ENCODE data around the gene EPB41L4A.
"Not testable (repeated sequence)": the region's sequence is repeated elsewhere in the genome, so short reads cannot be mapped to it uniquely, and the experiment has no call there.

The EPB41L4A gene

DNA sequence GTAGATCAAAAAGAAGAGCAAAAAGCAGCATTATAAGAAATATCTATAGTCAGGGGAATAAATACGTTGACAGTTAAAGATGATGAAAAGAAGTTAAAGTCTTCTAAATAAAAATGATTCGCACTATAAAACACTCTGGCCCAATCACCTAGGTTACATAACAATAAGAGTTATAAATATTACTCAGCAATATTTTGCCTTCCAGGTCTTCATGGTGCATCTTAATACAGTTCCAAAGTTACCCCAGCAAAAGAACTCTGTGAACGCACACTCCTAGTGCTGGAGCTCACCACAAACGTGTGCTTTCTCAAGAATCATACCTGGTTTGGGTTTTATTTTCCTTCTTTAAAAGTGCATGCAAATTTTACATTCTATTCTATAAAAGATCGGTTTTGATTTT, 44.7 kb downstream of the EPB41L4A start:
- Histone ChIP-seq H3K27me3 (no peaks in the 10 kb centered on the region), H3K27ac (peak overlapping the region in 1 of 2 donors; percentile 22), H3K4me3 (no peak overlapping the region), H3K4me1 (peaks cover 0 to 29% (median 0%) of the 10 kb centered on the region in 4 donors), H3K36me3 (no peaks in the 10 kb centered on the region), H3K9me3 (no peaks in the 10 kb centered on the region)
- no peak for DNase-seq
- TF ChIP-seq, protein P1, sequence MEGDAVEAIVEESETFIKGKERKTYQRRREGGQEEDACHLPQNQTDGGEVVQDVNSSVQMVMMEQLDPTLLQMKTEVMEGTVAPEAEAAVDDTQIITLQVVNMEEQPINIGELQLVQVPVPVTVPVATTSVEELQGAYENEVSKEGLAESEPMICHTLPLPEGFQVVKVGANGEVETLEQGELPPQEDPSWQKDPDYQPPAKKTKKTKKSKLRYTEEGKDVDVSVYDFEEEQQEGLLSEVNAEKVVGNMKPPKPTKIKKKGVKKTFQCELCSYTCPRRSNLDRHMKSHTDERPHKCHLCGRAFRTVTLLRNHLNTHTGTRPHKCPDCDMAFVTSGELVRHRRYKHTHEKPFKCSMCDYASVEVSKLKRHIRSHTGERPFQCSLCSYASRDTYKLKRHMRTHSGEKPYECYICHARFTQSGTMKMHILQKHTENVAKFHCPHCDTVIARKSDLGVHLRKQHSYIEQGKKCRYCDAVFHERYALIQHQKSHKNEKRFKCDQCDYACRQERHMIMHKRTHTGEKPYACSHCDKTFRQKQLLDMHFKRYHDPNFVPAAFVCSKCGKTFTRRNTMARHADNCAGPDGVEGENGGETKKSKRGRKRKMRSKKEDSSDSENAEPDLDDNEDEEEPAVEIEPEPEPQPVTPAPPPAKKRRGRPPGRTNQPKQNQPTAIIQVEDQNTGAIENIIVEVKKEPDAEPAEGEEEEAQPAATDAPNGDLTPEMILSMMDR (IDR thresholded peaks at IDR 0.05) = no peak
- intact Hi-C loops (cut with DNase I; ENCODE audit: low total_unique reads) = no loop called here

DNA sequence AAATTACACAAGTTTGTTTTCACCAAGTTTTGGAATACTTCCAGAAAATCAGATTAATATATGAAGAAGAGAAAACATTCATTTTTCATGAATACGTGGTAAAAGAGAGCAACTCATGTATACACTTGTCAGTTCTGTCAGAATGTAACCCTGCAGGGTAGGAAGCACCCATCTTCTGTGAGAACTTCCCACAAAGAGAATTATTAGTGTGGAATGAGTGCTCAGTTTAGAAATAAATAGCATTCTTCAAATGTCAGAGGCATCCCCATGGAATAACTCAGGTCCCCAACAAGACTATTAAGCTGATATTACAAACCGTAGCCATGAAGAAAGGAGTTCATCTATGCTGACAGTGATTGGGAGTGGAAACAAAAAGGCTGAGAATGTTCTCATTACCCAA, 45.2 kb downstream of the EPB41L4A start:
- TF ChIP-seq, protein P1 (IDR thresholded peaks at IDR 0.05) = no peak
- H3K36me3 ChIP-seq = no peaks in the 10 kb centered on the region
- no peak for DNase-seq
- intact Hi-C loops (cut with DNase I; ENCODE audit: low total_unique reads) = no loop called here
- no peaks in the 10 kb centered on the region for H3K27me3 ChIP-seq
- no peak overlapping the region for H3K4me3 ChIP-seq
- peaks cover 0 to 29% (median 0%) of the 10 kb centered on the region in 4 donors for H3K4me1 ChIP-seq
- H3K27ac ChIP-seq = no peak overlapping the region
- no peaks in the 10 kb centered on the region for H3K9me3 ChIP-seq

DNA sequence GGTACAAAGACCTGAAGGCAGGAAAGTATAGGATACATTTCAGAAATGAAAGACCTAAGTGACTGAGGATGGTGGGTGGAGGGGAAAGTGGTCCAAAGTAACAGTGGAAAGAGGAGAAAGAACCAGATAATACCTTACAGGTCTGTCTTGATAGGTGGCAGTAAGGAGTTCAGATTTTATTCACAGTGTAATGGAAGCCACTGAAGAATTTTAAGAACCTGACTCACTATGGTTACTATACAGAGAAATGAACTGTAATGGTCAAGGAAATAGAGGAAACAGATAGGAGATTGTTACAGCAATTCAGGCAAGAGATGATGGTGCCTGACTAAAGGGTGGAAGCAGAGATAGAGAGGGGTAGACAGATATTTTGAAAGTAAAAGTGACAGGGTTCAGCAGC, 46.5 kb downstream of the EPB41L4A start:
- no peak for DNase-seq
- Histone ChIP-seq H3K4me1 (peaks cover 0 to 29% (median 0%) of the 10 kb centered on the region in 4 donors), H3K27ac (no peak overlapping the region), H3K27me3 (no peaks in the 10 kb centered on the region), H3K36me3 (no peaks in the 10 kb centered on the region), H3K4me3 (no peak overlapping the region), H3K9me3 (no peaks in the 10 kb centered on the region)
- intact Hi-C loops (cut with DNase I; ENCODE audit: low total_unique reads) = no loop called here
- TF ChIP-seq, protein P1 (IDR thresholded peaks at IDR 0.05) = no peak

DNA sequence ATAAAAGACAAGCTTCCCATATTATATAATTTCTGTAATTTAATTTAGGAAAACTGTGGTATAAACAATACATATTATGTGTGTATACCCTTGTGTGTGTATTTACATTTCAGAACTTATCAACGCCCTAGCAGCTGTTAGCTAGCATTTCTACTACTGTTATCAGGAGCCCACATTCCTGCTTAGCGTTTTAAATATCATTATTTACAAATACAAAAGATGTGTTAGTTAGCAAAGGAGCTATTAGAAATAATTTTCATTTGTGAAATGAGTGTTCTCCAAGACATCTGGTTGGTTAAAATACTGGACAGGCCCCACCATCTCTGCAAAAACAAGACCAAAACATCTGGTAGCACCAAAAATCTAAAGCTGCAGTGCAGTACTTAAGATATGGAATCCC, 48.0 kb downstream of the EPB41L4A start:
- intact Hi-C loops (cut with DNase I; ENCODE audit: low total_unique reads) = no loop called here
- Histone ChIP-seq H3K27ac (no peak overlapping the region), H3K36me3 (no peaks in the 10 kb centered on the region), H3K9me3 (no peaks in the 10 kb centered on the region), H3K27me3 (no peaks in the 10 kb centered on the region), H3K4me1 (peaks cover 0 to 29% (median 0%) of the 10 kb centered on the region in 4 donors), H3K4me3 (no peak overlapping the region)
- no peak for DNase-seq
- TF ChIP-seq, protein P1 (IDR thresholded peaks at IDR 0.05) = no peak

DNA sequence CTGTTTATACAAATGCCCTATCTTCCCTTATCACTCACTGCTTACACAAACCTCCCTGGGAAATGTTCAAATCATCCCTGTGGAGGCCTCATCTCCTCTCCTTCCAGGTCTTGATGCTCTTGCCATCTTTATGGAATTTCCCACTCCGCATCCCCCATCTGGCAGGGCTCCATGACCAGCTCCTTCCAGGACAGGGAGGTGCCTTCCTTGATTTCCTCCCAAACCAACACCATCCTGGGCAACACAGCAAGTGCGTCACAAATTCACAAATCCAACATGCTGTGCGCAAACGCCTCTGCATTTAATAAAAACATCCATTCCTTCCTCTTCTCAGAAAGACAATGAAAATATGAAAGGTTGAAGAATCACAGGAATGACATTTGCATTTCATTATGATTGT, 51.7 kb downstream of the EPB41L4A start:
- TF ChIP-seq, protein P1 (IDR thresholded peaks at IDR 0.05) = no peak

DNA sequence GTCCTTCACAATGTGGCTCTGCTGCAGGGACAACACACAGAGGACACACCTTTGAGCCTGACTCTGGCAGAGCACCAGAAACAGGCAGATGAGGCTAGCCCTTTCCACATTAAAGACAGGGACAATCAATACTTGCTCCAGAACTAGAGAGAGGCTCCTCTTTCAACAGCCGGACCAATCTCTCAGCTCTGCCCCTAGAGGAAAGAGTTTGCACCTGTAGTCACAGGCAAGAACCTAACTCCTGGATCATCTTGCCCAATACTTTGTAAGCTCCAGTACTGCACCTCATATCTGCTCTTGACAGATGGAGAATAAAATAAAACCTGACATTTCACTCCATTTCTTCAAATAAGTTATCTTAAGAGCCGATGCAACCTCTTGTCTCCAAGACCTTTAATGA, 52.1 kb downstream of the EPB41L4A start:
- DNase-seq = no peak
- Histone ChIP-seq H3K27me3 (no peaks in the 10 kb centered on the region), H3K4me1 (no peaks in the 10 kb centered on the region), H3K9me3 (no peaks in the 10 kb centered on the region), H3K27ac (no peak overlapping the region), H3K36me3 (no peaks in the 10 kb centered on the region), H3K4me3 (no peak overlapping the region)
- TF ChIP-seq, protein P1 (IDR thresholded peaks at IDR 0.05) = no peak
- intact Hi-C loops (cut with DNase I; ENCODE audit: low total_unique reads) = no loop called here

More for the DNA sequence above, 51.7 kb downstream of the EPB41L4A start:
- H3K36me3 ChIP-seq = no peaks in the 10 kb centered on the region
- H3K9me3 ChIP-seq = no peaks in the 10 kb centered on the region
- DNase-seq = no peak
- no peaks in the 10 kb centered on the region for H3K27me3 ChIP-seq
- no peaks in the 10 kb centered on the region for H3K4me1 ChIP-seq
- no peak overlapping the region for H3K4me3 ChIP-seq
- H3K27ac ChIP-seq = no peak overlapping the region
- intact Hi-C loops (cut with DNase I; ENCODE audit: low total_unique reads) = no loop called here

DNA sequence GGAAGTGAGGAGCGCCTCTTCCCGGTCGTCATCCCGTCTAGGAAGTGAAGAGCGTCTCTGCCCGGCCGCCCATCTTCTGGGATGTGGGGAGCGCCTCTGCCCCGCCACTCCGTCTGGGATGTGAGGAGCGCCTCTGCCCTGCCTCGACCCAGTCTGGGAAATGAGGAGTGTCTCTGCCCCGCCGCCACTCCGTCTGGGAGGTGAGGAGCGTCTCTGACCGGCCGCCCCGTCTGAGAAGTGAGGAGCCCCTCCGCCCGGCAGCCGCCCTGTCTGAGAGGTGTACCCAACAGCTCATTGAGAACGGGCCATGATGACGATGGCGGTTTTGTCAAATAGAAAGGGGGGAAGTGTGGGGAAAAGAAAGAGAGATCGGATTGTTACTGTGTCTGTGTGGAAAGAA, 58.3 kb downstream of the EPB41L4A start:
- H3K36me3 ChIP-seq; H3K9me3 ChIP-seq; H3K27me3 ChIP-seq; H3K4me3 ChIP-seq; H3K27ac ChIP-seq; DNase-seq; intact Hi-C loops (cut with DNase I; ENCODE audit: low total_unique reads); H3K4me1 ChIP-seq: not testable (repeated sequence)
